Epithelial cell of proximal tubule (primary cell): ENCODE results near the gene LARP1. TPM values are rescaled to one million over a fixed set of nuclear protein-coding genes. Genes with fewer than 3 reads are reported as not detected.

Source experiments
- DNase-seq: peaks from one replicate; pipeline ENCODE4 v3.0.0-alpha.2; 2011; ENCODE audit warnings: low read depth
- H3K4me3 ChIP-seq: 2 replicates; pipeline ENCODE4 v1.5.1; 2011; ENCODE audit warnings: low read depth, mild to moderate bottlenecking, low read length
- CTCF ChIP-seq: conservative IDR thresholded peaks from 2 replicates; pipeline ENCODE4 v1.5.1; 2012; ENCODE audit warnings: low read depth, mild to moderate bottlenecking, low read length
- total RNA-seq: library from RNA; depleted of rRNA; stranded (reverse); fragments of >200 nt; gene quantifications from 2 replicates; pipeline ENCODE4 v1.2.3, GENCODE V29; 2015

LARP1 gene
- total RNA-seq, 1 donor from 2014 or later: 111 TPM

- H3K4me3 ChIP-seq: no peak overlapping the region
- DNase-seq: no peak
- TF ChIP-seq CTCF: no peak
These were observed 3.3 kb upstream of the LARP1 start for GRCh38 chr5:154751854-154752253.

- TF ChIP-seq CTCF: no peak
- no peak for DNase-seq
- peak overlapping the region; percentile 55 for H3K4me3 ChIP-seq
These were observed 1.4 kb upstream of the LARP1 start for GRCh38 chr5:154753792-154754191.

GRCh38 chr5:154754460-154755360, 467 bp upstream of the LARP1 start:
- TF ChIP-seq CTCF: peak; percentile 41
- DNase-seq: peak; percentile 61
- peak overlapping the region; percentile 90 for H3K4me3 ChIP-seq

- DNase-seq: no peak
- peak overlapping the region; percentile 90 for H3K4me3 ChIP-seq
- TF ChIP-seq CTCF: no peak
These were observed 1.1 kb downstream of the LARP1 start for GRCh38 chr5:154756009-154756867.

GRCh38 chr5:154756868-154757813, 2.0 kb downstream of the LARP1 start:
- no peak for DNase-seq
- peak overlapping the region; percentile 90 for H3K4me3 ChIP-seq
- no peak for TF ChIP-seq CTCF

GRCh38 chr5:154757814-154758406, 2.7 kb downstream of the LARP1 start:
- peak; percentile 79 for DNase-seq

More at GRCh38 chr5:154757814-154758406, 2.7 kb downstream of the LARP1 start:
- H3K4me3 ChIP-seq: peak overlapping the region; percentile 90
- no peak for TF ChIP-seq CTCF
